ENCODE measurements around the gene C9orf153. TPM values are rescaled to one million over a fixed set of nuclear protein-coding genes. Genes with fewer than 3 reads are reported as not detected.

The C9orf153 gene
- polyA plus RNA-seq, 1 donor from 2014 or later = not detected

DNA sequence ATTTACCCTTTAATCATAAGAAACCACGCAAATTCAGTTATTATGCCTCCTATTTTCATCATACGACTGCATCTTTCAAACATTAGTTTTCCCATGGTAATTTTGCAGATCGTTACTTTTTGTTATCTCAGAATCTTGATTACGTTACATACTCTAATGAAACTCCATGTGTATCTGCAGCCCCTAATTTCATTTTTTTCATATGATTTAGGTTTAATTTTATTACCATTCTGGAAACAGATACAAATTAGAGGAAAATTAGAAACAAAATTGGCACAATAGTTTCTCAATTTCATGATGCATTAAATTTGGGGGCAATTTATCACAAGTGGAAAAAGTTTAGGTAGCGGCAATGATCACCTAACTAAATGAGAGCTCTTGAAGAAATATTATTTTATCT is 52.3 kb downstream of the C9orf153 start:
- TF ChIP-seq EZH2 (IDR thresholded peaks at IDR 0.05; ENCODE audit: borderline replicate concordance, insufficient read depth, low read length, poor library complexity, severe bottlenecking) (no peak), EP300 (conservative IDR thresholded peaks at IDR 0.05; ENCODE audit: poor library complexity, severe bottlenecking) (no peak), MXI1 (conservative IDR thresholded peaks at IDR 0.05; ENCODE audit: poor library complexity, severe bottlenecking) (no peak), SMC3 (conservative IDR thresholded peaks at IDR 0.05; ENCODE audit: poor library complexity) (no peak), POLR2AphosphoS5 (IDR thresholded peaks at IDR 0.05) (no peak), TAF1 (IDR thresholded peaks at IDR 0.05; ENCODE audit: low read depth) (no peak), RAD21 (conservative IDR thresholded peaks at IDR 0.05) (no peak)
- TF ChIP-seq, protein P1, sequence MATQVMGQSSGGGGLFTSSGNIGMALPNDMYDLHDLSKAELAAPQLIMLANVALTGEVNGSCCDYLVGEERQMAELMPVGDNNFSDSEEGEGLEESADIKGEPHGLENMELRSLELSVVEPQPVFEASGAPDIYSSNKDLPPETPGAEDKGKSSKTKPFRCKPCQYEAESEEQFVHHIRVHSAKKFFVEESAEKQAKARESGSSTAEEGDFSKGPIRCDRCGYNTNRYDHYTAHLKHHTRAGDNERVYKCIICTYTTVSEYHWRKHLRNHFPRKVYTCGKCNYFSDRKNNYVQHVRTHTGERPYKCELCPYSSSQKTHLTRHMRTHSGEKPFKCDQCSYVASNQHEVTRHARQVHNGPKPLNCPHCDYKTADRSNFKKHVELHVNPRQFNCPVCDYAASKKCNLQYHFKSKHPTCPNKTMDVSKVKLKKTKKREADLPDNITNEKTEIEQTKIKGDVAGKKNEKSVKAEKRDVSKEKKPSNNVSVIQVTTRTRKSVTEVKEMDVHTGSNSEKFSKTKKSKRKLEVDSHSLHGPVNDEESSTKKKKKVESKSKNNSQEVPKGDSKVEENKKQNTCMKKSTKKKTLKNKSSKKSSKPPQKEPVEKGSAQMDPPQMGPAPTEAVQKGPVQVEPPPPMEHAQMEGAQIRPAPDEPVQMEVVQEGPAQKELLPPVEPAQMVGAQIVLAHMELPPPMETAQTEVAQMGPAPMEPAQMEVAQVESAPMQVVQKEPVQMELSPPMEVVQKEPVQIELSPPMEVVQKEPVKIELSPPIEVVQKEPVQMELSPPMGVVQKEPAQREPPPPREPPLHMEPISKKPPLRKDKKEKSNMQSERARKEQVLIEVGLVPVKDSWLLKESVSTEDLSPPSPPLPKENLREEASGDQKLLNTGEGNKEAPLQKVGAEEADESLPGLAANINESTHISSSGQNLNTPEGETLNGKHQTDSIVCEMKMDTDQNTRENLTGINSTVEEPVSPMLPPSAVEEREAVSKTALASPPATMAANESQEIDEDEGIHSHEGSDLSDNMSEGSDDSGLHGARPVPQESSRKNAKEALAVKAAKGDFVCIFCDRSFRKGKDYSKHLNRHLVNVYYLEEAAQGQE (IDR thresholded peaks at IDR 0.05; ENCODE audit: borderline replicate concordance) = no peak
- TF ChIP-seq, protein P2, sequence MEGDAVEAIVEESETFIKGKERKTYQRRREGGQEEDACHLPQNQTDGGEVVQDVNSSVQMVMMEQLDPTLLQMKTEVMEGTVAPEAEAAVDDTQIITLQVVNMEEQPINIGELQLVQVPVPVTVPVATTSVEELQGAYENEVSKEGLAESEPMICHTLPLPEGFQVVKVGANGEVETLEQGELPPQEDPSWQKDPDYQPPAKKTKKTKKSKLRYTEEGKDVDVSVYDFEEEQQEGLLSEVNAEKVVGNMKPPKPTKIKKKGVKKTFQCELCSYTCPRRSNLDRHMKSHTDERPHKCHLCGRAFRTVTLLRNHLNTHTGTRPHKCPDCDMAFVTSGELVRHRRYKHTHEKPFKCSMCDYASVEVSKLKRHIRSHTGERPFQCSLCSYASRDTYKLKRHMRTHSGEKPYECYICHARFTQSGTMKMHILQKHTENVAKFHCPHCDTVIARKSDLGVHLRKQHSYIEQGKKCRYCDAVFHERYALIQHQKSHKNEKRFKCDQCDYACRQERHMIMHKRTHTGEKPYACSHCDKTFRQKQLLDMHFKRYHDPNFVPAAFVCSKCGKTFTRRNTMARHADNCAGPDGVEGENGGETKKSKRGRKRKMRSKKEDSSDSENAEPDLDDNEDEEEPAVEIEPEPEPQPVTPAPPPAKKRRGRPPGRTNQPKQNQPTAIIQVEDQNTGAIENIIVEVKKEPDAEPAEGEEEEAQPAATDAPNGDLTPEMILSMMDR (IDR thresholded peaks at IDR 0.05; ENCODE audit: poor library complexity, severe bottlenecking) = no peak
- H3K9me3 ChIP-seq (ENCODE audit: low read length) = no peaks in the 10 kb centered on the region
- H3K27me3 ChIP-seq (ENCODE audit: insufficient read depth, low read depth, low read length) = no peaks in the 10 kb centered on the region
- no peaks in the 10 kb centered on the region for H4K20me1 ChIP-seq (ENCODE audit: insufficient read depth)
- H3K9me2 ChIP-seq (ENCODE audit: insufficient read depth, low read length) = no peaks in the 10 kb centered on the region
- H3K4me3 ChIP-seq (ENCODE audit: low read length) = no peak overlapping the region
- no peaks in the 10 kb centered on the region for H3K36me3 ChIP-seq (ENCODE audit: insufficient read depth, low read length)
- no peak overlapping the region for H3K9ac ChIP-seq (ENCODE audit: low read length)
- H3K27ac ChIP-seq (ENCODE audit: low read length) = no peak overlapping the region
- H3K79me2 ChIP-seq (replicated peaks; ENCODE audit: insufficient read depth, low read length) = no peaks in the 10 kb centered on the region
- H3F3A ChIP-seq (ENCODE audit: insufficient read depth, low read length, poor library complexity, severe bottlenecking) = no peaks in the 10 kb centered on the region
- H3K4me2 ChIP-seq (ENCODE audit: low read length) = no peak overlapping the region
- H2AFZ ChIP-seq (ENCODE audit: low read depth, low read length) = no peak overlapping the region

DNA sequence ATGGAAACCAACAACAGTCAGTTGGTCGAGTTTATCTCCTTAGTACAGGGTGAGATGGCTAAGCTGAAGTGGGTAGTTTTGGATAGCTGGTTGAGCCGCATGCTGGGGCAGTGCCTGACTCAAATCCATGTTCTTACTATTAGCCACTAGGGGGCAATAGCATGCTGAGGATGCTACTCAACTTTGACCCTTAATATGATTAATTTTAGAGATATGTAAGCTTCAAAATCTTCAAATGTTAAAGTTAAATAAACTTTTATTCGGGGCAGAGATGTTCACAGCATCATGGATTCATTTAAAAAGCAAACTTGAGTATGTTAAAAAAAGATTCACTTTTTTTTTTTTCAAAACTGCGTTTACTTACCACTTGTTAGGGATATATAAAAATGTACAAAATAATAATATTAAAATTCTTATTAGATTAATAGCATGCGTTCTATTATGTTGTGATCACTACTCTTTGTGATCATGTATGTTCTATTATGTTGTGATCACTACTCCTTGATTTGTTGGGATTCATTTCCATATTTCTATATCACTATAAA is 57.0 kb downstream of the C9orf153 start:
- H3K4me2 ChIP-seq (ENCODE audit: low read length) = no peak overlapping the region
- H3K27ac ChIP-seq (ENCODE audit: low read length) = no peak overlapping the region
- no peaks in the 10 kb centered on the region for H3K36me3 ChIP-seq (ENCODE audit: insufficient read depth, low read length)
- H2AFZ ChIP-seq (ENCODE audit: low read depth, low read length) = no peak overlapping the region
- H3K27me3 ChIP-seq (ENCODE audit: insufficient read depth, low read depth, low read length) = no peaks in the 10 kb centered on the region
- H3K79me2 ChIP-seq (replicated peaks; ENCODE audit: insufficient read depth, low read length) = no peaks in the 10 kb centered on the region
- no peaks in the 10 kb centered on the region for H3F3A ChIP-seq (ENCODE audit: insufficient read depth, low read length, poor library complexity, severe bottlenecking)
- no peak overlapping the region for H3K9ac ChIP-seq (ENCODE audit: low read length)
- no peaks in the 10 kb centered on the region for H3K9me3 ChIP-seq (ENCODE audit: low read length)
- no peaks in the 10 kb centered on the region for H3K9me2 ChIP-seq (ENCODE audit: insufficient read depth, low read length)
- no peak overlapping the region for H3K4me3 ChIP-seq (ENCODE audit: low read length)
- H4K20me1 ChIP-seq (ENCODE audit: insufficient read depth) = no peaks in the 10 kb centered on the region
- peak; percentile 65 for TF ChIP-seq RAD21 (conservative IDR thresholded peaks at IDR 0.05)
- no peak for TF ChIP-seq MXI1 (conservative IDR thresholded peaks at IDR 0.05; ENCODE audit: poor library complexity, severe bottlenecking)
- TF ChIP-seq TAF1 (IDR thresholded peaks at IDR 0.05; ENCODE audit: low read depth) = no peak
- peak; percentile 53 for TF ChIP-seq SMC3 (conservative IDR thresholded peaks at IDR 0.05; ENCODE audit: poor library complexity)
- no peak for TF ChIP-seq EZH2 (IDR thresholded peaks at IDR 0.05; ENCODE audit: borderline replicate concordance, insufficient read depth, low read length, poor library complexity, severe bottlenecking)
- no peak for TF ChIP-seq POLR2AphosphoS5 (IDR thresholded peaks at IDR 0.05)
- TF ChIP-seq, protein P2 (IDR thresholded peaks at IDR 0.05; ENCODE audit: poor library complexity, severe bottlenecking) = peak; percentile 68
- TF ChIP-seq, protein P1 (IDR thresholded peaks at IDR 0.05; ENCODE audit: borderline replicate concordance) = no peak
- no peak for TF ChIP-seq EP300 (conservative IDR thresholded peaks at IDR 0.05; ENCODE audit: poor library complexity, severe bottlenecking)
